ENCODE results near the gene PABPN1L. TPM values are rescaled to one million over a fixed set of nuclear protein-coding genes. Genes with fewer than 3 reads are reported as not detected.

PABPN1L gene
- total and polyA plus RNA-seq, 2 donors (not counting 1 experiment from before 2014, with no cell fraction given), result 0.21 to 0.84 TPM

- TF ChIP-seq CTCF (IDR thresholded peaks at IDR 0.05), result no peak
- no peak for TF ChIP-seq EZH2 (IDR thresholded peaks at IDR 0.05; ENCODE audit: borderline replicate concordance, insufficient read depth, low read depth, low read length, poor library complexity, severe bottlenecking)
- Mint-ChIP-seq H3K9me3 (ENCODE audit: insufficient read depth) (no peaks in the 10 kb centered on the region), H3K27me3 (no peaks in the 10 kb centered on the region), H3K4me3 (no peak overlapping the region), H3K27ac (no peak overlapping the region), H3K4me1 (no peaks in the 10 kb centered on the region)
- no peaks in the 10 kb centered on the region for H3K9me3 ChIP-seq (ENCODE audit: control extremely low read depth in 1 of 3, control insufficient read depth in 2 of 3, insufficient read depth in 1 of 3, low read length in 2 of 3)
- H3K79me2 ChIP-seq (ENCODE audit: control insufficient read depth, insufficient read depth, low read length), result no peaks in the 10 kb centered on the region
- H3K36me3 ChIP-seq (replicated peaks in 1 of 2; ENCODE audit: control extremely low read depth in 1 of 2, control insufficient read depth in 1 of 2, extremely low read depth in 1 of 2, insufficient read depth in 2 of 2, low read length in 1 of 2), result peaks cover 0 to 17% of the 10 kb centered on the region in 2 experiments
- ChIA-PET CTCF (no interaction called here), POLR2A (interaction anchor here (0.7 kb wide), 1 partner anchor 84 kb away, joined by 3 read pairs; no protein-coding TSS in a partner anchor)
- H3K27me3 ChIP-seq (replicated peaks in 1 of 4; ENCODE audit: control extremely low read depth in 1 of 4, control insufficient read depth in 3 of 4, insufficient read depth in 4 of 4, low read length in 3 of 4), result no peaks in the 10 kb centered on the region
- no peaks in the 10 kb centered on the region for H4K20me1 ChIP-seq (ENCODE audit: control insufficient read depth, insufficient read depth, low read length, poor library complexity, severe bottlenecking)
- H2AFZ ChIP-seq (ENCODE audit: insufficient read depth, low read depth, low read length, poor library complexity, severe bottlenecking), result no peak overlapping the region
- intact Hi-C loops (cut with micrococcal nuclease), result no loop called here
- no peak for ATAC-seq (ENCODE audit: low read depth)
- no peak overlapping the region for H3K4me2 ChIP-seq (replicated peaks; ENCODE audit: low read depth, low read length, poor library complexity, severe bottlenecking)
- H3K4me1 ChIP-seq (ENCODE audit: control insufficient read depth in 2 of 2, insufficient read depth in 2 of 2, low read length in 2 of 2), result peaks cover 0 to 5% of the 10 kb centered on the region in 2 donors
- H3K9ac ChIP-seq (ENCODE audit: low read length), result no peak overlapping the region
- 93% methylated on average over 18 of the region's 20 CpGs for WGBS (ENCODE audit: insufficient coverage)
- no peak overlapping the region for H3K27ac ChIP-seq (ENCODE audit: low read length in 2 of 2)
- DNase-seq, result no peak
- no peak overlapping the region for H3K4me3 ChIP-seq (ENCODE audit: control extremely low read depth in 1 of 5, extremely low read depth in 1 of 5, insufficient read depth in 1 of 5, low read depth in 2 of 5, low read length in 4 of 5)
These were observed 46.0 kb downstream of the PABPN1L start for GRCh38 chr16:88820385-88821025.

GRCh38 chr16:88819126-88819525 is 47.3 kb downstream of the PABPN1L start:
- Histone ChIP-seq H3K4me3 (ENCODE audit: control extremely low read depth in 1 of 5, extremely low read depth in 1 of 5, insufficient read depth in 1 of 5, low read depth in 2 of 5, low read length in 4 of 5) (no peak overlapping the region), H3K9ac (ENCODE audit: low read length) (no peak overlapping the region), H3K27ac (ENCODE audit: low read length in 2 of 2) (no peak overlapping the region), H4K20me1 (ENCODE audit: control insufficient read depth, insufficient read depth, low read length, poor library complexity, severe bottlenecking) (no peaks in the 10 kb centered on the region), H3K4me1 (ENCODE audit: control insufficient read depth in 2 of 2, insufficient read depth in 2 of 2, low read length in 2 of 2) (peaks cover 0 to 5% of the 10 kb centered on the region in 2 donors), H3K27me3 (replicated peaks in 1 of 4; ENCODE audit: control extremely low read depth in 1 of 4, control insufficient read depth in 3 of 4, insufficient read depth in 4 of 4, low read length in 3 of 4) (no peaks in the 10 kb centered on the region), H3K9me3 (ENCODE audit: control extremely low read depth in 1 of 3, control insufficient read depth in 2 of 3, insufficient read depth in 1 of 3, low read length in 2 of 3) (no peaks in the 10 kb centered on the region), H3K79me2 (ENCODE audit: control insufficient read depth, insufficient read depth, low read length) (no peaks in the 10 kb centered on the region), H3K36me3 (replicated peaks in 1 of 2; ENCODE audit: control extremely low read depth in 1 of 2, control insufficient read depth in 1 of 2, extremely low read depth in 1 of 2, insufficient read depth in 2 of 2, low read length in 1 of 2) (peaks cover 0 to 17% of the 10 kb centered on the region in 2 experiments), H2AFZ (ENCODE audit: insufficient read depth, low read depth, low read length, poor library complexity, severe bottlenecking) (no peak overlapping the region), H3K4me2 (replicated peaks; ENCODE audit: low read depth, low read length, poor library complexity, severe bottlenecking) (no peak overlapping the region)
- 93% methylated on average over 11 of the region's 16 CpGs for WGBS (ENCODE audit: insufficient coverage)
- DNase-seq (no peak), ATAC-seq (ENCODE audit: low read depth) (no peak)
- Mint-ChIP-seq H3K27me3 (no peaks in the 10 kb centered on the region), H3K4me1 (no peaks in the 10 kb centered on the region), H3K27ac (no peak overlapping the region), H3K9me3 (ENCODE audit: insufficient read depth) (no peaks in the 10 kb centered on the region), H3K4me3 (no peak overlapping the region)
- intact Hi-C loops (cut with micrococcal nuclease), result no loop called here
- POLR2A ChIA-PET, result no interaction called here
- TF ChIP-seq EZH2 (IDR thresholded peaks at IDR 0.05; ENCODE audit: borderline replicate concordance, insufficient read depth, low read depth, low read length, poor library complexity, severe bottlenecking), result no peak
- TF ChIP-seq CTCF (IDR thresholded peaks at IDR 0.05), result no peak
- CTCF ChIA-PET, result interaction anchor here (0.9 kb wide), 1 partner anchor 279 kb away, joined by 3 read pairs; no protein-coding TSS in a partner anchor
